ENCODE data around the gene COL27A1.

DNA sequence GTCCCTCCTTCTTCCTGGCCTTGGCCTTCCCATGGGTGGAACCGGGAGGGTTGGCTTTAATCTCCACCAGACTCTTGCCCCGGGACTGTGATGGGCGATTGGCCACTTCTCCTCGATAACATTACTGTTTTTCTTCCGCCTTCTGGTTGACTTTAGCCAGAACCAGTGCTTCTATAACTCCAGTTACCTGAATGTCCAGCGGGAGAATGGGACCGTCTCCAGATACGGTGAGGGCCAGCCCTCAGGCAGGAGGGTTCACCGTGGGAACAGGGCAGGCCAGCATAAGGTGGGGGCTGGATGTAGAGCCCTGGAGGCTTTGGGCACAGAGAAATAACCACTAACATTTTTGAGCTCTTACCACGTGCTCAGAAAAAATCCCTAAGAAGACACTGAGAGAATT lies 175.3 kb downstream of the COL27A1 start:
- TF ChIP-seq POLR2A (IDR thresholded peaks at IDR 0.05; ENCODE audit: low read length) (no peak), GATA1 (IDR thresholded peaks at IDR 0.05; ENCODE audit: low read depth, low read length) (no peak)

Data from erythroblast (primary cell).